ENCODE results near the gene SRD5A1.

SRD5A1 gene

GRCh38 chr5:6675784-6676491 is 42.7 kb downstream of the SRD5A1 start:
- H3K36me3 ChIP-seq (ENCODE audit: insufficient read depth, low read length), result no peaks in the 10 kb centered on the region
- no peak overlapping the region for H3K9ac ChIP-seq (ENCODE audit: insufficient read length)
- TF ChIP-seq EZH2 (IDR thresholded peaks at IDR 0.05) (no peak), POLR2AphosphoS5 (IDR thresholded peaks at IDR 0.05; ENCODE audit: borderline replicate concordance, low read depth, low read length) (no peak), FOXP2 (optimal IDR thresholded peaks at IDR 0.05; ENCODE audit: control extremely low read depth, extremely low read length, insufficient read depth) (no peak)
- H3K27ac ChIP-seq, result no peak overlapping the region
- H3K9me3 ChIP-seq (ENCODE audit: low read depth, low read length), result no peaks in the 10 kb centered on the region
- no peak overlapping the region for H3K4me3 ChIP-seq
- no peak for DNase-seq (ENCODE audit: low read depth, low spot score)

GRCh38 chr5:6676702-6677101 is 43.5 kb downstream of the SRD5A1 start:
- H3K9ac ChIP-seq (ENCODE audit: insufficient read length), result no peak overlapping the region
- TF ChIP-seq POLR2AphosphoS5 (IDR thresholded peaks at IDR 0.05; ENCODE audit: borderline replicate concordance, low read depth, low read length), result no peak
- TF ChIP-seq EZH2 (IDR thresholded peaks at IDR 0.05), result no peak
- no peak for TF ChIP-seq FOXP2 (optimal IDR thresholded peaks at IDR 0.05; ENCODE audit: control extremely low read depth, extremely low read length, insufficient read depth)
- no peak overlapping the region for H3K4me3 ChIP-seq
- no peak overlapping the region for H3K27ac ChIP-seq
- no peaks in the 10 kb centered on the region for H3K36me3 ChIP-seq (ENCODE audit: insufficient read depth, low read length)
- DNase-seq (ENCODE audit: low read depth, low spot score), result no peak
- no peaks in the 10 kb centered on the region for H3K9me3 ChIP-seq (ENCODE audit: low read depth, low read length)

DNA sequence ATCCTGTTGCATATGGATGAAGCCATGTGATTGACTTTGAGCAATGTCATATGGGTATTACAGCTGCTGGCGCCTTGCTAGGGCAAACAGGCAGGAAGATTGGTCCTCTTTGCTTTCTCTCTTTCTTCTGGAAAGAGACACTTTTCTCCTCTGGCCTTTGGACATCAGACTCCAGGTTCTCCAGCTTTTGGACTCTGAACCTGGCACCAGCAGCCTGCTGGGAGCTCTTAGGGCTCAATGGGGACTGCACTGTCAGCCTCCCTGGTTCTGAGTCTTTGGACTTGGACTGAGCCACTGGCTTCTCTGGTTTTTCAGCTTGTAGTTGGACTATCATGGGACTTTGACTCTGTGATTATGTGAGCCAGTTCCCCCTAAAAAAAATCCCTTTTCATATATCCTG is 45.1 kb downstream of the SRD5A1 start:
- TF ChIP-seq EZH2 (IDR thresholded peaks at IDR 0.05) (no peak), FOXP2 (optimal IDR thresholded peaks at IDR 0.05; ENCODE audit: control extremely low read depth, extremely low read length, insufficient read depth) (no peak), POLR2AphosphoS5 (IDR thresholded peaks at IDR 0.05; ENCODE audit: borderline replicate concordance, low read depth, low read length) (no peak)
- no peak for DNase-seq (ENCODE audit: low read depth, low spot score)
- Histone ChIP-seq H3K27ac (no peak overlapping the region), H3K9ac (ENCODE audit: insufficient read length) (no peak overlapping the region), H3K9me3 (ENCODE audit: low read depth, low read length) (no peaks in the 10 kb centered on the region), H3K36me3 (ENCODE audit: insufficient read depth, low read length) (no peaks in the 10 kb centered on the region), H3K4me3 (no peak overlapping the region)

DNA sequence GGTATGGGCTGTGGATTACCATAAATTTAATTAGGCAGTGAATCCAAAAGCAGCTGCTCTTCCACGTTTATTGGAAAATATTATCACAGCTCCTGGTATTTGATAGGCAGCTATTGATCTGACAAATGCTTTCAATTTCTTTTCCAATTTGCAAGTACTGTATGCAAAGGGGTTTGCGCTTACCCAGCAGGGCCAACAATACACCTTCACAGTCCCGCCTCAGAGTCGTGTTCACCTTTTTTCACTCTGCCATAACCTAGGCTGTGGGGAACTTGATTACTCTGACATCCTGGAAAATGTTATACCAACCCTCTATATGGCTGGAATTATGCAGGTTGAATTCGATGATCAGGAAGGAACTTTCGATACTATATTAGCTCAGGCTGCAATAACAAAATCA is 47.7 kb downstream of the SRD5A1 start:
- H3K9me3 ChIP-seq (ENCODE audit: low read depth, low read length), result no peaks in the 10 kb centered on the region
- no peak for DNase-seq (ENCODE audit: low read depth, low spot score)
- H3K9ac ChIP-seq (ENCODE audit: insufficient read length), result no peak overlapping the region
- TF ChIP-seq EZH2 (IDR thresholded peaks at IDR 0.05) (no peak), POLR2AphosphoS5 (IDR thresholded peaks at IDR 0.05; ENCODE audit: borderline replicate concordance, low read depth, low read length) (no peak), FOXP2 (optimal IDR thresholded peaks at IDR 0.05; ENCODE audit: control extremely low read depth, extremely low read length, insufficient read depth) (no peak)
- no peaks in the 10 kb centered on the region for H3K36me3 ChIP-seq (ENCODE audit: insufficient read depth, low read length)
- no peak overlapping the region for H3K27ac ChIP-seq
- no peak overlapping the region for H3K4me3 ChIP-seq

DNA sequence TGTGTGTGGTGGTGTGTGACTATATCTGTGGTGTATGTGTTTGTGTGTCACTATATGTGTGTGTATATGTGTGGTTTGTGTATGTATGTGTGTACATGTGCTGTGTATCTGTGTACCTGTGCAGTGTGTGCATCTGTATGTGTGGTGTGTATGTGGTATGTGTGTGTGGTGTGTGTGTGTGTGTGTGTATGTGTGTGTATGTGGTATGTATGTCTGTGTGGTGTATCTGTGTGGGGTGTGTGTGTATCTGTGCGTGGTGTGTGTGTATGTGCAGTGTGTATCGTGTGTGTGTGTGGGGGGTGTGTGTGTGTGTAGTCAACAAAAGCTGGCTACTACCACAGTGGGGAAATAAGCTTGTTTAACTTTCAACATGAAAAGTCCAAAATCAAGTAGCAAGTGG is 48.4 kb downstream of the SRD5A1 start:
- Histone ChIP-seq H3K4me3 (no peak overlapping the region), H3K9ac (ENCODE audit: insufficient read length) (no peak overlapping the region), H3K9me3 (ENCODE audit: low read depth, low read length) (no peaks in the 10 kb centered on the region), H3K36me3 (ENCODE audit: insufficient read depth, low read length) (no peaks in the 10 kb centered on the region), H3K27ac (no peak overlapping the region)
- TF ChIP-seq EZH2 (IDR thresholded peaks at IDR 0.05) (no peak), FOXP2 (optimal IDR thresholded peaks at IDR 0.05; ENCODE audit: control extremely low read depth, extremely low read length, insufficient read depth) (no peak), POLR2AphosphoS5 (IDR thresholded peaks at IDR 0.05; ENCODE audit: borderline replicate concordance, low read depth, low read length) (no peak)
- DNase-seq (ENCODE audit: low read depth, low spot score), result no peak

DNA sequence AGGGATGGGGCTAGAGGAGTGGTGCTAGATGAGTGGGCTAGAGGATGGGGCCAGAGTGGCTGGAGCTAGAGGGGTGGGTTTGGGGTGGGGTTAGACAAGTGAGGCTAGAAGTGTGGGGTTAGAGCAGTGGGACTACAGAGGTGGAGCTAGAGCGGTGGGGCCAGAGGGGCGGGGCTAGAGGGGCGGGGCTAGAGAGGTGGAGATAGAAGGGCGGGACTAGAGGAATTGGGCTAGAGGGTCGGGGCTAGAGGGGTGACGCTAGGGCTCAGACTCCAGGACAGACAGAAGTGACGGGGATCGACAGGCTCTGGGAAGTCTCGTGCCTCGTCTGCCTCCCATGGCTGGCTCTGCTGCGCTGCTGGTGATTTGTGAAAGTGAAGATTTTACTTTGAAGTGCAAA is 49.0 kb downstream of the SRD5A1 start:
- no peaks in the 10 kb centered on the region for H3K36me3 ChIP-seq (ENCODE audit: insufficient read depth, low read length)
- no peak overlapping the region for H3K9ac ChIP-seq (ENCODE audit: insufficient read length)
- H3K9me3 ChIP-seq (ENCODE audit: low read depth, low read length), result no peaks in the 10 kb centered on the region
- DNase-seq (ENCODE audit: low read depth, low spot score), result no peak
- H3K4me3 ChIP-seq, result no peak overlapping the region
- no peak overlapping the region for H3K27ac ChIP-seq
- TF ChIP-seq EZH2 (IDR thresholded peaks at IDR 0.05) (no peak), POLR2AphosphoS5 (IDR thresholded peaks at IDR 0.05; ENCODE audit: borderline replicate concordance, low read depth, low read length) (no peak), FOXP2 (optimal IDR thresholded peaks at IDR 0.05; ENCODE audit: control extremely low read depth, extremely low read length, insufficient read depth) (no peak)

DNA sequence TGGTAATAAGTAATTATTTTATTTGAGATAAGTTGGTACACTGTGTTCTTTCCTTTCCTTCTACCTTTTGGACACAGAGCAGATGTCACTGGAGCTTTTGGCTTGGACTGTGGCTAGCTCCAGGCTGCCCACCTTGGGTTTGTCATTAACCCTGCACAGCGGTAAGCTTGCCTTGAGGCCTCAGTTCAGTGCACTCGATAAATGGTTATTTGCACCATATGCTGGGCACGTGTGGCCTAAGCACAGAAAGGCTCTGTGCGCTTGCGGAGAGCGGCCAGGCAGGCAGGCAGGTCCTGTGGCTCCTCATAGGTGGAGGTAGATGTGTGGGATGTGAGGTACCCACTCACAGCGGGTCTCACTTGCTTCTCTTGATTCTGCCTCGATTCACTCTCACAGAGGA is 50.0 kb downstream of the SRD5A1 start:
- no peaks in the 10 kb centered on the region for H3K36me3 ChIP-seq (ENCODE audit: insufficient read depth, low read length)
- no peaks in the 10 kb centered on the region for H3K9me3 ChIP-seq (ENCODE audit: low read depth, low read length)
- TF ChIP-seq FOXP2 (optimal IDR thresholded peaks at IDR 0.05; ENCODE audit: control extremely low read depth, extremely low read length, insufficient read depth) (no peak), EZH2 (IDR thresholded peaks at IDR 0.05) (no peak), POLR2AphosphoS5 (IDR thresholded peaks at IDR 0.05; ENCODE audit: borderline replicate concordance, low read depth, low read length) (no peak)
- no peak overlapping the region for H3K27ac ChIP-seq
- H3K9ac ChIP-seq (ENCODE audit: insufficient read length), result no peak overlapping the region
- no peak overlapping the region for H3K4me3 ChIP-seq
- DNase-seq (ENCODE audit: low read depth, low spot score), result no peak

DNA sequence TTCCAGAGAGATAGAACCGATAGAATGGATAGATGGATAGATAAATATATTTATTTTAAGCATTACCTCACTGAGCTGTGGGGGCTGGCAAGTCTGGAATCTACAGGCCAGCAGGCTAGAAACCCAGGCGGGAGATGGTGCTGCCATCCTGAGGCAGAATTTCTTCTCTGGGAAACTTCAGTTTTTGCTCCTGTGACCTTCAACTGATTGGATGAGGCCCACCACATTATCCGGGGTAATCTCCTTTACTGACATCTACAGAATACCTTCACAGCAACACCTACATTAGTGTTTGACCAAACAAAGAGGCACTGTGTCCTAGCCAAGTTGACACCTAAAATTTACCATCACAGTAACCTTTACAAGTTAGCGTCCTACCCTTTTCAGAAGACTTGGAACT is 50.8 kb downstream of the SRD5A1 start:
- Histone ChIP-seq H3K27ac (no peak overlapping the region), H3K4me3 (no peak overlapping the region), H3K36me3 (ENCODE audit: insufficient read depth, low read length) (no peaks in the 10 kb centered on the region), H3K9me3 (ENCODE audit: low read depth, low read length) (no peaks in the 10 kb centered on the region), H3K9ac (ENCODE audit: insufficient read length) (no peak overlapping the region)
- TF ChIP-seq EZH2 (IDR thresholded peaks at IDR 0.05) (no peak), FOXP2 (optimal IDR thresholded peaks at IDR 0.05; ENCODE audit: control extremely low read depth, extremely low read length, insufficient read depth) (no peak), POLR2AphosphoS5 (IDR thresholded peaks at IDR 0.05; ENCODE audit: borderline replicate concordance, low read depth, low read length) (no peak)
- DNase-seq (ENCODE audit: low read depth, low spot score), result no peak

DNA sequence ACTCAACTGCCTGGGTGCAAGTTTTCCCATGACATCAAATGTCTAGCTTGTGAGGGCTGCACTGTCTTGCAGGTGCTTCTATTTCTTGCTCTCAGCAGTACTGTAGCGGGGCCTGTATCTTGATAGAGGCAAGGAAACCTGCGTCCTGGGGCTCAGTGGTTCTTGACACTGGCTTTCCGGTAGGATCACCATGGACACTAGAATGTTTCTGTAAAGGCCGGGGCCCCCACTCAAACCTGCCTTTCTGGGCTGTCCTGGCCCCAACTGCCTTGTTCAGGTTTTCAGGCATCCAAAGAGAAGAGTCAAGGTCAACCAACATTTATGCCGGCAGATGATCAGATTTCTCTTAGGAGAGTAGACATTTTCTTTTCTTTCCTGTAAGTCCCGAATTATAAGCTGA is 53.3 kb downstream of the SRD5A1 start:
- no peak overlapping the region for H3K9ac ChIP-seq (ENCODE audit: insufficient read length)
- no peak overlapping the region for H3K4me3 ChIP-seq
- DNase-seq (ENCODE audit: low read depth, low spot score), result no peak
- H3K36me3 ChIP-seq (ENCODE audit: insufficient read depth, low read length), result no peaks in the 10 kb centered on the region
- TF ChIP-seq EZH2 (IDR thresholded peaks at IDR 0.05) (no peak), POLR2AphosphoS5 (IDR thresholded peaks at IDR 0.05; ENCODE audit: borderline replicate concordance, low read depth, low read length) (no peak), FOXP2 (optimal IDR thresholded peaks at IDR 0.05; ENCODE audit: control extremely low read depth, extremely low read length, insufficient read depth) (no peak)
- H3K27ac ChIP-seq, result no peak overlapping the region
- H3K9me3 ChIP-seq (ENCODE audit: low read depth, low read length), result no peaks in the 10 kb centered on the region

Data from SK-N-MC (cell line).